Activated CD4-positive, CD25-positive, alpha-beta regulatory T cell treated with anti-CD3 and anti-CD28 coated beads, Interleukin-2, amount 50 U/mL, for 24 hours (primary cell): ENCODE measurements around the gene FAM114A1.
"Not testable (repeated sequence)": the region's sequence is repeated elsewhere in the genome, so short reads cannot be mapped to it uniquely, and the experiment has no call there.

Experiments used
- ATAC-seq, 2 donors: fragments of 150-1000 bp; cut with Tn5 transposase; one replicate each; pipeline ENCODE4 v1.10.0; 2021; ENCODE audit warnings: mild to moderate bottlenecking in 1 of 2, moderate library complexity in 1 of 2

FAM114A1 gene

GRCh38 chr4:38940476-38940875 lies 72.9 kb downstream of the FAM114A1 start:
- peak in 1 of 2 donors; percentile 26 for ATAC-seq

DNA sequence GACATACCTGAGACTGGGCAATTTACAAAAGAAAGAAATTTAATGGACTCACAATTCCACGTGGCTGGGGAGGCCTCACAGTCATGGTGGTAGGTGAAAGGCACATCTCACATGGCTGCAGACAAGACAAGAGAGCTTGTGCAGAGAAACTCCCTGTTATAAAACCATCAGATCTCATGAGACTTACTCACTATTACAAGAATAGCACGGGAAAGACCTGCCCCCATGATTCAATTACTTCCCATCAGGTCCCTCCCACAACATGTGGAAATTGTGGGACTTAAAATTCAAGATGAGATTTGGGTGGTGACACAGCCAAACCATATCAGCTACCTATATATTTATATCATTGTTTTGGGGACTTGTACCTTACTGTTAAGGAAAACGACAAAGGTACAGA lies 74.3 kb downstream of the FAM114A1 start:
- not testable (repeated sequence) for ATAC-seq

GRCh38 chr4:38943343-38943742 lies 75.7 kb downstream of the FAM114A1 start:
- no peak for ATAC-seq

- ATAC-seq = no peak
Measured at GRCh38 chr4:38944440-38944839, 76.8 kb downstream of the FAM114A1 start.

DNA sequence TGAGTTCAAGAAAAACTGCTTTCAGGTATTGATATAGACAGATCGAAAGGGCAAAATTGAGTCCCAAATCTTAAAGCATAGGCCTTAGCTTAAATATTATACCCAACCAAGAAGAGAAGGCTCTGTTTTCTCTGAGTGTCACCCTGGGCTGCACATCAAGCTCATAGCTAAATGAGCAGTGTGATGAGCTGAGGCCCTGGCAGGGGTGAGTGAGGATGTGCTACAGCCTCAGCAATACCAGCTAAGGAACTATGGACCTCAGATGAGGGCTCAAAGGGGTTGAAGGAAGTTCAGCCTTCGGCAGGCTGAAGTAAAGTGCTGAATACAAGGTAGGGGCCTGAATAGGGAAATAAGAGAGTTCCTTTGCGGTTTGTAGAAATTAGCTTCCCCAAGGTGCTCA lies 79.3 kb downstream of the FAM114A1 start:
- ATAC-seq = no peak

GRCh38 chr4:38948551-38948950 lies 80.9 kb downstream of the FAM114A1 start:
- no peak for ATAC-seq

- peak; percentile 86 to 88 for ATAC-seq
Measured at GRCh38 chr4:38949411-38950051, 81.9 kb downstream of the FAM114A1 start.

DNA sequence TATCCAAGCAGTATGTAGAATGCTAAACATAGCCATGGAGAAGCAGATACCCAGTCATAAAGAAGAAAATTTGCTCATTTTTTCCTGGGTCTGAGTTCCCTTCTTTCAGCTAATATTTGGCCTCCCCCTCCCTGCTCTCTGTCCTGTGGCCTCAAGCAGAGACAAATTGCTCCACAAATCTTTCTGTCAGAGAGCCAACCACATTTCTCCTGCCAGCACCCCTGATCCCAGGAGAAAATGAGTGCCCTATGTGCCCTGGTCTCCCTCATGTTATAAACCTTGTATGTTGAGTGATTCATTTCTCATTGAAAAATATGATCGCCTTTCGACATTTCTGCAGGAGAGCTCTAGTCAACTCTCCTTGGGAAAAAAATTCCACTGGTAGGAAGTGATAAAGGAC lies 82.6 kb downstream of the FAM114A1 start:
- ATAC-seq = no peak

- ATAC-seq = no peak
Measured at GRCh38 chr4:38950734-38951133, 83.1 kb downstream of the FAM114A1 start.

DNA sequence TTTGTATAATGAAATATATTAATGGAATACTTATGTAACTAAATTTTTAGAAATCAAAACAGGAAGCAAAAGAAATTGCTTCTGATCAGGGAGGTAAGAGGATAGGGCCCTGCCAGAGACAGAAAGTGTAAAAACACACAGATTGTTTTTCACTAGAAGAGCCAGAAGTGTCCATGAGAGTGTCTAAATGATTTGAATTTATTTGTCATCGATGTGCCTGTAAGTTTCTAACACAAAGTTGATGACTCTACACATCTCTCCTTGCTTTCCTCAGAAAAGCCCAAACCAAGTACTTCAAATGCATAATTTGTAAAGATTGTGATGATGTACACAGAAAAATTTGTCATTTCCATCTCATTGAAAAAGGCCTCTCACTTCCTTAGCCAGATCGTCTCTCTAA lies 84.0 kb downstream of the FAM114A1 start:
- ATAC-seq = no peak

DNA sequence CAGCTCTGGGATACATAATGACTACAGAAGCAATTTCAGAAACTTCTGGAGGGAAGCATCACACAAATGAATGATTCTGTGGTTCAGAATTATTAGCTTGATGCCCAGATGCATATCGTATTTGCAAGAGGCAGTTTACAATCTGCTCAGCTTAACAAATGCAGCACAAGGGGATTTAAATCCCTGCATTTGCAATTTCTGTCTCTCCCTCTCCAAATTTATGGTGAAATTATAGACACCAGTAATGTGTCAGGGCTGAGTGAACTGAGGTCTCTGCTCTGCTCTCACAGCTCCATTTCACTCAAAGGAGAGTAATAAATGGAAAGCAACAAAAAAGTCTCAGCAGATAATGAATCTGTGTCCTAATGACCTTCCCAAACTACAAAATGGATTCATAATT lies 84.4 kb downstream of the FAM114A1 start:
- ATAC-seq = no peak

DNA sequence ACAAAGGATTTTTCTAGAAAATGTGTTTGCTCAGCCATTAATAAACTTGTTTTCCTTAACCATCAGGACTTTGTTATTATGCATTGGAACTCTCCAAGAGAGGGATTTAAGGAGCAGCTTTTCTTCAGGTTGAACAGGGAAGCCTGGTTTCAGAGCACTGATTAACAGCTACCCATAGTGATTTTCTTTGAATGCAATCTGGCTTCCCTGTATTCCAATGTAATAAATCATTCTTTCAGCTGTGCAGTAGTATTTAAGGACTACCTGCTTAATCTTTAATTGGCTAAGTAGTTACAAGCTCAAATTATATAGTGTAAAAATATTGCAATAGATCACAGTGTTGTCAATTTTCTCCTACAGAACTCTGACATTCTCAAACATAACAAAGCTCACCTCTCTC lies 87.1 kb downstream of the FAM114A1 start:
- no peak for ATAC-seq

DNA sequence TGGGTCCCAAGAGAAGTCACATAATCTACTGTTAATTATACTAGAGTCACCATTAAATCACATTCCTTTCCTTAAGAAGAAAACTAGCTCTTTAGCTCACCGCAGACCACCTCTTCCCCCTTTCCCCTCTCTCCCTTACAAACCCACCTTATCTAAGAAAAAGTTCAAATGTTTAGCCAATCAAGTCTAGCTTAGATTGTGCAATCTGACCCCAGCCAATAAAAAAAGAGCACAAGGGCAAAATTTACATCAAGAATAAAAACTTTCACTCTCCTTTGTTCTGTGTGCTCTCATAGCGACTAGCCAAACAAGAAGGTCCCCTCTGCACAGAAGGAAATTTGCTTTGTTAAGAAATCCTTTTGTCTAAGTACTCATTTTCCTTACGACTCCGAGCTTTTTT lies 88.4 kb downstream of the FAM114A1 start:
- ATAC-seq = no peak

- ATAC-seq = peak; percentile 6 to 18
Measured at GRCh38 chr4:38957261-38957815, 89.7 kb downstream of the FAM114A1 start.

GRCh38 chr4:38957893-38958292 lies 90.3 kb downstream of the FAM114A1 start:
- peak; percentile 82 to 83 for ATAC-seq

GRCh38 chr4:38958453-38959190 lies 91.0 kb downstream of the FAM114A1 start:
- no peak for ATAC-seq

- ATAC-seq = not testable (repeated sequence)
Measured at GRCh38 chr4:38959248-38959647, 91.6 kb downstream of the FAM114A1 start.

DNA sequence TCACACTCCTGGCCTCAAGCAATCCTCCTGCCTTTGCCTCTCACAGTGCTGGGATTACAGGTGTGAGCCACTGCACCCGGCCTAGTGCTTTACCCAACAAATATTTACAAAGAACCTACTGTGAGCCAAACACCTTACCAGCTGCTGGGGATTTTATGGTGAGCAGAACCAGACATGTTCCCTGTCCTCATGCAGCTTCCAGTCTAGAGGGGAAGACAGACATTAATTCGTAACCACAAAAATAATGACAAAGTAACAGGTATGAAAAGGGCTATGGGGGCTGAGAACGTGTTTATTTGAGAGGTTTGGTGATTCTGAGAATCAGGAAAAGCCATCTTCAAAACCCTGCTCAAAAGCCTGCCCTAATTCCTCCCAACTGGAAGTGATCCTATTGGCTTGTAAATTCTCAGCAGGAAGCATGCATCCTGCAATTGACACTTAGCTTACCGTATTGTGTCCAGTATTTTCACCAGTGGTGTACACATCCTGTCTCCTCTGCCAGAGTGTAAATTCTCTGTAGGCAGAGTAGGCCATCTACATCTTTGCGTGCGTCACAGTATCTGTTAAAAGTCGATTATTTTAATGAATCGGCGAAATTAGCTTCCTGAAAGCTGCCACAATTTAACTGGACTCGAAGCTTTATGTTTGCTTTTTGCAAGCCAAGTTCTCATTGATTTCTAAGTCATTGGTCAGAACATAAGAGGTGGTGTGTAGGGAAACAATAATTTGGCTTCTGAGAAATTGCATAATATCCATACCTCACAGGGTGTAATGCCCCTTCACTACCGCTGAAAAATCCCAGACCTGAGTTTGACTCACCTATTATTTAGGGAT lies 97.6 kb downstream of the FAM114A1 start:
- no peak for ATAC-seq

DNA sequence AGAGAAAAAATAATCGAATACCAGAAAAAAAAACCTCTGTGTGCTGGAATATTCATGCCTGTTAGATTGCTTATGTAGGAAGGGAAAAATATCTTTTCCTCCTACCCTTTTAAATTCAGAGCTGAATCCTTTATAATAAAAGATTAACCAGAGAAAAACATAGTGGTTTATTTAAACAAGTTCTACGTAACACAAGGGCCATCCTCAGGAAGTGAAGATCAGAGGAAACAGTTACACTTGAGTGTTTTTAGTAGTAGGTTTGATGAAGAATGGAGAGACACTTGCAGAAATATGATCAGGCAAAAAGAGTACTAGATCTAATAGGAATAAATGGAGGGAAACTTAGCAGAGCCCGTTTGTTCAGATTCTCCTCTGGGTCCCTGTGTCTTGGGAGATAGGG lies 98.3 kb downstream of the FAM114A1 start:
- ATAC-seq = no peak

DNA sequence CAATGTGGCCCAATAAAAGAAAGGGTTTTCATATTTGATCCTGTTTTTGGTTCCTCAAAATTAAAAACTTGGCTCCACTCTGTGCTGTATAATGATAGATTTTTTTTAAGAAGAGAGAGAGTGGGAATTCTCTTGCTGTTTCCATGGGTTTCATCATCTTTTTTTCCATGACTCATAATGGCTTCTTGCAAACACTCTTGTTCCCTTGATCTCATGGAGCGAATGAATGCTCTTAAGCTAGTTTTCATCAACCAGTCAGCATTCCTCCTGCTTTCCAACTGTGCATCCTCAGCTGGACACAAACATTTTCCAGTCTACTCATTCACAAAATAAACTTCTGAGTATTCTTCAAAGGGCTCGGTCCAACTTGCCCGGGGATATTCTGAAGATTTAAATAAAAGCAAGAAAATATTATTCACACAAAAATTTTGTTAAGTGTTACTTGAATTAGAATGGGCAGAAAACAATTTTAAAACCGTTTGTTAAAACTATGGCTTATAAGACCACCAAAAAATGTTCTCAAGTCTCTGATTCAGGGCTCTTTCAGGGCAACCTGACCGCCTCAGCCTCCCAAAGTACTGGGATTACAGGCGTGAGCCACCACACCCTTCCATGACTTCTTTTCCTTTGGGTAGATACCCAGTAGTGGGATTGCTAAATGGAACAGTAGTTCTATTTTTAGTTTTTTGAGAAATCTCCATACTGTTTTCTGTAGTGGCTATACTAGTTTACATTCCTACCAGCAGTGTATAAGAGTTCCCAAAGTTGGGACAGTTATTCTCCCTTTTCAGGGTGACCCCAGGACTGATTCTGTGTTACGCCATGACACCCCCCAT lies 99.9 kb downstream of the FAM114A1 start:
- ATAC-seq = no peak

DNA sequence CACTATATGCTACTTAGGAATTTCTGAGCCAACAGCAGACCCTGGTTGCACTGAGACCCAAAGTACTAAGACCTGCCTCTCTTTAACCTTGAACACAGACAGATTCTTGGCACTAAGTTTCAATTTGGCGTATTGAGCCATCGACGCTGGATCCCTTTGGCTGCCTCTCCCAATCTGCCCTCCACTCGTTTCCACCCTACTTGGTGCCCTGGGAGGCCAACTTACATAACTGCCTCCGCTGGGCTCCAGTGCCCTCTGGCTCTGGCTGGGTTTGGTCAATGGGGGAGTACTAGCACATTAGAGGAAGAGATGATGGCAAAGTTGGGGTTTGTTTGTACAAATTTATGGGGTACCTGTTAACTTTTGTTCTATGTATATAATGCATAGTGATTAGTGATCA lies 101.1 kb downstream of the FAM114A1 start:
- no peak for ATAC-seq

DNA sequence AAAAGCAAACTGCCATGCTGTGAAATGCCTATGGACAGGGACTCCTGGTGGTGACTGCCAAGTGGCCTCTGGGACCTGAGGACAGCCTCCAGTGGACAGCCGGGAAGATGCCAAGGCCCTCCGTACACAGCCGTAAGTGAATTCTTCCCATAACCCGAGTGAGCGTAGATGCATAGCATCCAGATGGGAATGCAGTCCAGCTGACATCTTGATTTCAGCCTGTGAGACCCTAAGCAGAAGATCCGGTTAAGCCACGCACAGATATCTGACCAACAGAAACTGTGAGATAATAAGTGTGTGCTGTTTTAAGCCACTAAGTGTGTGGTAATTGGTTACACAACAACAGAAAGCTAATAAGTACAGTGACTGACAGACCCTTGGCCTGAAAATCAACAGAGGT lies 108.7 kb downstream of the FAM114A1 start:
- ATAC-seq = no peak
